ENCODE measurements around the gene SAMD10. TPM values are rescaled to one million over a fixed set of nuclear protein-coding genes. Genes with fewer than 3 reads are reported as not detected.
A peak's percentile ranks its signal among the peaks of the same experiment; 100 is the strongest.
"Not testable (repeated sequence)": the region's sequence is repeated elsewhere in the genome, so short reads cannot be mapped to it uniquely, and the experiment has no call there.

SAMD10 gene
- total RNA-seq, 2 experiments from 2014 or later = 25.4 to 30.7 TPM

DNA sequence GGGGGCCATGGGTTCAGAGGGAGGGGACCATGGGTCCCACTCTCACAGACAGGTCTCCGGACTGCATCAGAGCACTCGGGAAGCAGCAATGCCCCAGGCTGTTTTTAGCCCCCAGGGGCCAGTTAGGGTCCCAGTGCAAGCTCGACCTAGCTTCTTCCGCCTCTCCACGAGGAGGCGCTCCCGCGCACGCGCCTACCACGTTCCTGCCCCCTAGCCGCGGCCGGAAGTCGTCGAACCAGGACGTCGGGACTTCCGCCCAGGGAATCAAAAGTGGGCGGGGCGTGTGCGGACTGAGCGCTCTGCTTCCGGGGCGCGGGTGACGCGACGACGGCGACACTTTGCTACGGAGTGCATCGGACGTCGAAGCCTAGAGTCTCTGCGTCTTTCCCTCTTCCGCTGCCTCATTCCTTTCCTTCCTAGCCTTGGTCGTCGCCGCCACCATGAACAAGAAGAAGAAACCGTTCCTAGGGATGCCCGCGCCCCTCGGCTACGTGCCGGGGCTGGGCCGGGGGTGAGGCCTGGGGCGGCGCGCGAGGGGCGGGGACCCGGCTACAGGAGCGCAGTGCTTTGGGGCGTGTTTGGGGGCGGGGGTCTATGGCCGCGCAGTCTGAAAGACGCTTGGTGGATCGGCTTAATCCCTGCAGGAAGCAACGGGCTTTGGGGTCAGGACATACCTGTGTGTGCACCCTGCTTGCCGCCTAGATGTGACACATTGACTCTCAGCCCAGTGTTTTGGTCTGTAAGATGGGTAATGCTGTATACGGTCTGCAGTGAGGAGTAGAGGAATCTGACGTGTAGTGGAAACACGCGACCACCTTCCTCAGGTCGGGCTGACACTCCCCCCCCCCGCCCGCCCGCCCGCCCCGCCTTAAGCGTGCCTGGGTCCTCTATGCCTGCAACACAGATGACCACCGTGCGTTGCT, 1.6 kb upstream of the SAMD10 start, which contains the start of gene PRPF6:
PRPF6 (plus strand) TSS at position 327 of the 923 bp plus-strand sequence; CDS start at position 441, 114 bp downstream.
- intact Hi-C loops (cut with DNase I, micrococcal nuclease) = loop anchor here (1.0 to 5.0 kb wide), 17 partner anchors 25 to 461 kb away; partner anchors contain the start of genes TPD52L2 (in 2 of the 2), UCKL1 (in 2 of the 2), ARFRP1 (in 1 of the 2) and GMEB2 (in 1 of the 2)
- H3K27me3 Mint-ChIP-seq = no peaks in the 10 kb centered on the region
- H3K4me1 Mint-ChIP-seq = peaks cover 59% of the 10 kb centered on the region
- ATAC-seq = peak; percentile 47
- peaks cover 45% of the 10 kb centered on the region for H3K36me3 Mint-ChIP-seq (ENCODE audit: low read depth)
- peak within 1 kb of the TSS; percentile 98 for H3K27ac Mint-ChIP-seq
- H3K9me3 Mint-ChIP-seq (ENCODE audit: low read depth) = no peaks in the 10 kb centered on the region
- peak; percentile 98 for DNase-seq
- ChIA-PET CTCF (interaction anchor here (0.7 to 2.5 kb wide), 21 partner anchors 10 to 305 kb away, joined by 3 to 32 read pairs (median 3); partner anchors contain the start of genes DNAJC5, OPRL1, RGS19 and TCEA2), POLR2A (interaction anchor here (0.6 to 1.3 kb wide), 5 partner anchors 13 to 354 kb away, joined by 3 to 6 read pairs (median 4); partner anchors contain the start of genes GMEB2 and UCKL1)
- peak within 1 kb of the TSS; percentile 97 for H3K4me3 Mint-ChIP-seq

DNA sequence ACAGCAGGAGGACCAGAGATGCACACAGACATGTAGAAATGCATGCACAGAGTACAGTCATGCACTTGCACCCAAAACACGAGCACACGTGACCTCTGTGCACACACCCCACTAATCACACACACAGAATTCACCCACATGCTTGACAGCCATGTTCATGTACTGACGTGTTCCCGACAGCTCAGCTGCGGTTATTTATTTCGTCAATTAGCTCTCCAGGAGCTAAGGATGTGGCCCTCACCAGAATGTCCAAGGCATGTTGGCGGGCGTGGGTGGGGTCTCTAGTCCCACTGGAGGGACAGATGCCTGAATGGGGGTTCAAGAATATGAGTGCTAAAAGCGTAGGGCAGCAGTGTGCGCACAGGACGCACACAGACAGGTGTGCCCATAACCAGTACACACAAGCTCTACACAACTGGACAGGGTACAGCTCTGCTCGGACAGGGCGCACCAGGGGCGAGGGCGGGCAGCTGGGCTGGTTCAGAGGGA, 919 bp upstream of the SAMD10 start:
- peak overlapping the region; percentile 97 for H3K4me3 Mint-ChIP-seq
- ATAC-seq = peak; percentile 47
- peaks cover 61% of the 10 kb centered on the region for H3K4me1 Mint-ChIP-seq
- no peaks in the 10 kb centered on the region for H3K27me3 Mint-ChIP-seq
- intact Hi-C loops (cut with DNase I, micrococcal nuclease) = loop anchor here (1.0 to 5.0 kb wide), 10 partner anchors 24 to 442 kb away; partner anchors contain the start of genes UCKL1 (in 2 of the 2), ARFRP1 (in 1 of the 2), GMEB2 (in 1 of the 2) and PCMTD2 (in 1 of the 2)
- H3K9me3 Mint-ChIP-seq (ENCODE audit: low read depth) = no peaks in the 10 kb centered on the region
- H3K36me3 Mint-ChIP-seq (ENCODE audit: low read depth) = peaks cover 40% of the 10 kb centered on the region
- peak overlapping the region; percentile 98 for H3K27ac Mint-ChIP-seq
- CTCF ChIA-PET = interaction anchor here (0.7 to 2.5 kb wide), 17 partner anchors 11 to 305 kb away, joined by 3 to 32 read pairs (median 4); partner anchors contain the start of genes DNAJC5, OPRL1, RGS19 and TCEA2
- POLR2A ChIA-PET = interaction anchor here (0.6 to 1.3 kb wide), 5 partner anchors 12 to 353 kb away, joined by 3 to 6 read pairs (median 4); partner anchors contain the start of genes GMEB2 and UCKL1
- DNase-seq = peak; percentile 70

DNA sequence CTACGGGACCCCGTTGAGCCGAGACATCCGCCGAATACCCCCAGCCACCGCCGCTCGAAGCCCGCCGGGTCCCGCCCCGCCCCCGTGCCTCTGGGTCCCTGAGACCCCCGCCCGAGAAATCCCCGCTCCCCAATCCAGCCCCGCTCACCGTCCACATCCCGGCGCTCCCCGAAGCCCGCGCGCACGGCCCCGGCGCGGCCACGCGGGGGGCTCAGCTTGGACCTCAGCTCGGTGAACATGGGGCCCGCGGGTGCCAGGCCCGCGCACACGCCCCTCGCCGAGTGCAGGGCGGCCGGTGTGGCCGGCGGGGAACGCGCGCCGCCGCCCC, 249 bp downstream of the SAMD10 start:
- ATAC-seq (no peak), DNase-seq (no peak)
- CTCF ChIA-PET = interaction anchor here (0.5 to 2.5 kb wide), 9 partner anchors 12 to 142 kb away, joined by 3 to 32 read pairs (median 4); partner anchors contain the start of genes DNAJC5 and UCKL1
- Mint-ChIP-seq H3K36me3 (ENCODE audit: low read depth) (peaks cover 37% of the 10 kb centered on the region), H3K9me3 (ENCODE audit: low read depth) (no peaks in the 10 kb centered on the region), H3K27me3 (no peaks in the 10 kb centered on the region), H3K27ac (peak overlapping the region; percentile 86), H3K4me1 (peaks cover 62% of the 10 kb centered on the region), H3K4me3 (peak overlapping the region; percentile 78)
- POLR2A ChIA-PET = interaction anchor here (0.6 kb wide), 1 partner anchor 40 kb away, joined by 9 read pairs; no protein-coding TSS in a partner anchor
- intact Hi-C loops (cut with DNase I, micrococcal nuclease) = loop anchor here (2.0 to 10.0 kb wide), 3 partner anchors 244 to 764 kb away; partner anchors contain the start of genes LIME1 (in 1 of the 2), SLC2A4RG (in 1 of the 2) and YTHDF1 (in 1 of the 2)

DNA sequence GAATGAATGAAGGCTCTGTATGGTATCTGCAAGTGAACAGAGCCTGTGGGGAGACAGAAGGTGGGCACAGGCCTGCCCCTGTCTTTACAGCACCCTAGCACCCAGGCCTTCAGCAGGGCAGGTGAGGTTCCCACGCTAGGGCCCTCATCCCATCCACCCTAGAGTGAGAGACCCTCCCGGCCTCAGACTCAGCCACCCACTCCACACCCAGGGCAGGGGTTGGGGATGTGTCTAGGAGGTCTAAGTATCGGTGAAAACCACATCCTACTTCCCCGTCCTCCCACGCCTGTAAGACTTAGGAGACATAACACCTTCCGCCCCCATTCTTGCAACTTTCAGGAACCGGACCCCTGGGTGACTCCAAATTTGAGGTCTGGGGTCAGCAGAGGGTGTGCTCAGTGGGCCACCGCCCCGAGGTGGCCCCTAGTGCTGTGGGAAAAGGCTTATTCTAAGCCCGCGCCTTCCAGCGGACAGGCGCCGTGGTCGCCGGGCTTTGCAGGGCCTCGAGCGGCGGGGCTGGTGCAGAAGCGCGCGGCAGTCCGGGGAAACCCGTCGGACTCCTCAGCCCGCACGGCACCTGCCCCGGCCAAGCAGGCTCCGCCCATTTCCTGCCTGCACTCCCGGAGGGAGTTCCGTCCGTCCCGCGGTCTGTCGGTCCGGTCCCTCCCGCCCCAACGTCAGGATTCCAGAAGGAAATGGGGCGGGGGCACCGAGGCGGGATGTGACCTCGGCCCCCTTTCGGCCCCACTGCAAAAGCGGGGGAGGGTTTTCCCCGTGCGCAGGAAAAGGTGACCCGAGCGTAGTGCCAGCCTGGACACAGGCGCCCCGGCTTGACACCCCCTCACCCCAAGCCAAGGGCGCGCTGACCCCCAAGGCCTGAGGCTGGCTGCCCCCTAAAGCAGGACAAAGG, 868 bp downstream of the SAMD10 start:
- peak overlapping the region; percentile 86 for H3K27ac Mint-ChIP-seq
- intact Hi-C loops (cut with DNase I, micrococcal nuclease) = loop anchor here (2.0 to 10.0 kb wide), 3 partner anchors 244 to 764 kb away; partner anchors contain the start of genes LIME1 (in 1 of the 2), SLC2A4RG (in 1 of the 2) and YTHDF1 (in 1 of the 2)
- peak; percentile 85 for DNase-seq
- H3K36me3 Mint-ChIP-seq (ENCODE audit: low read depth) = peaks cover 39% of the 10 kb centered on the region
- ATAC-seq = peak; percentile 11
- H3K4me1 Mint-ChIP-seq = peaks cover 65% of the 10 kb centered on the region
- H3K27me3 Mint-ChIP-seq = no peaks in the 10 kb centered on the region
- CTCF ChIA-PET = interaction anchor here (0.5 to 2.5 kb wide), 8 partner anchors 12 to 100 kb away, joined by 3 to 32 read pairs (median 4); partner anchors contain the start of genes DNAJC5 and UCKL1
- peak overlapping the region; percentile 78 for H3K4me3 Mint-ChIP-seq
- no peaks in the 10 kb centered on the region for H3K9me3 Mint-ChIP-seq (ENCODE audit: low read depth)
- POLR2A ChIA-PET = interaction anchor here (0.6 kb wide), 1 partner anchor 41 kb away, joined by 9 read pairs; no protein-coding TSS in a partner anchor

DNA sequence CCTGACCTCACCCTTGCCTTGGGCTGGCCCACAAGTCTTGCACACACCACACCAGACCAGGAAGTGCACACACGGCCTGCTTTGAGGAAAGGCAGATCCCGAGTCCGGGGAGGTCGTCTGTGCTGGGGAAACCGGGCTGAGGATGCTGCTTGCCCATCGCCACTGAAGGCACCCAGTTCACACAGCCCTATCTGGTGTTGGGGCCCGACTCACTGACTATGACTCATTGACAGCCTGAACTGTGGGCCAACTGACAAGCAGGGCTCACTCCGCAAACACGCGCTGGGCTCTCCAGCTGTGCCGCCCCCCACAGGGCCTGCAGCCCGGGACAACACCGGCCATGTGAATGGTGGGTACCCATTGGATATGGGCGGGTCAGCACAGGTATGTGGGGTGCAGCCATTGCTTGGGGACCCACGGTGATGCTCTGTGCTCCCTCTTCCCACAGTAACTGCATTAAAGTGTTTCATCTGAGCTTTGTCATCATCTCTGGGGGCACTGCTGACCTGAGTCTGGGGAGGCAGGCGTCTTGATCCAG, 1.6 kb downstream of the SAMD10 start:
- H3K27ac Mint-ChIP-seq = peak overlapping the region; percentile 86
- H3K9me3 Mint-ChIP-seq (ENCODE audit: low read depth) = no peaks in the 10 kb centered on the region
- no peaks in the 10 kb centered on the region for H3K27me3 Mint-ChIP-seq
- intact Hi-C loops (cut with DNase I, micrococcal nuclease) = loop anchor here (2.0 to 10.0 kb wide), 3 partner anchors 243 to 763 kb away; partner anchors contain the start of genes LIME1 (in 1 of the 2), SLC2A4RG (in 1 of the 2) and YTHDF1 (in 1 of the 2)
- ATAC-seq = peak; percentile 50
- peaks cover 61% of the 10 kb centered on the region for H3K4me1 Mint-ChIP-seq
- H3K36me3 Mint-ChIP-seq (ENCODE audit: low read depth) = peaks cover 35% of the 10 kb centered on the region
- DNase-seq = peak; percentile 83
- ChIA-PET CTCF (interaction anchor here (0.8 to 1.5 kb wide), 3 partner anchors 62 to 212 kb away, joined by 3 to 5 read pairs (median 3); no protein-coding TSS in a partner anchor), POLR2A (no interaction called here)
- peak overlapping the region; percentile 78 for H3K4me3 Mint-ChIP-seq

DNA sequence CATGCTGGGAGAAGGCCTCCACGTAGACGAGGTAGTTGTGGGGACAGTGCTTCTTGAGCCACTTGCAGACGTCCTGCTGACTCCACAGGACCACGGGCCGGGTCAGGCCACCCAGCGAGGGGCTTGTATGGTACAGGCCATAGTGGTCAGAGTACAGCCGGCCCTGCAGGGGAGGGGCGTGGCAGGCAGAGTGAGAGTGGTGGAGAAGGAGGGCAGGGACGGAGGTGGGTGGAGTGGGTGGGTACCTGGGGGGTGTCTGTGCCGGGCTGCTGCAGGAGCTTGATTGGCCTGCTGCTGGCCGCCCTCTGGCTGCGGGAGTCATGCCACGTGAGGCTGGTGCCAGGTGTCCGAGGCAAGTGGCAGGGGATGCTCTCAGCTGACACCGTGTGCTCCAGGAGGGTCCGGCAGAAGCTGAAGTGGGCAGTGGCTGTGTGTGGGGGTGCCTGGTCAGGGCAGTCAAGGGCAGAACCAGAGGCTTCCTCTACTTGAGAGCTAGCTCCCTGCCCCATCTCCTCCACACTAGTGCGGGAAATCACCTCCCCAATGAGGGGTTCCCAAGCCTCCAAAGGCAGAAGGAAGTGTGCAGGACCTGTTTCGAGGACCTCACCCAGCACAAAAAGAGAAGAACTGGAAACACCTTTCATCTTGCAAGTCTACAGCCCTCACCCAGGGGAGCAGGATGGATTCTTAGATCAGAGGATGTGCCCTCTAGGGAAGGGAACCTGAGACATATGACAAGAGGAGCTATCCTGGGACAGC, 2.3 kb downstream of the SAMD10 start:
- peaks cover 29% of the 10 kb centered on the region for H3K36me3 Mint-ChIP-seq (ENCODE audit: low read depth)
- POLR2A ChIA-PET = no interaction called here
- DNase-seq = no peak

DNA sequence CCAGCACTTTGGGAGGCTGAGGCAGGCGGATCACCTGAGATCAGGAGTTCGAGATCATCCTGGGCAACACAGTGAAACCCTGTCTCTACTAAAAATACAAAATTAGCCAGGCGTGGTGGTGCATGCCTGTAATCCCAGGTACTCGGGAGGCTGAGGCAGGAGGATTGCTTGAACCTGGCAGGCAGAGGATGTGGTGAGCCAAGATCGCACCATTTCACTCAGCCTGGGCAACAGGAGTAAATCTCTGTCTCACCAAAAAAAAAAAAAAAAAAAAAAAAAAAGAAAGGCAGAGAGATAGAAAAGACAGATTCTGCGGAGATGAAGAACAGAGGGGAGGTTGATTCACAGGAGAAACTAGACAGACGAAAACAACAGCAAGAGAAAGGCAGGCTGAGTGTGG, 2.9 kb downstream of the SAMD10 start:
- Mint-ChIP-seq H3K4me3 (peak overlapping the region; percentile 16), H3K36me3 (ENCODE audit: low read depth) (peaks cover 26% of the 10 kb centered on the region), H3K27ac (peak overlapping the region; percentile 35), H3K4me1 (peaks cover 52% of the 10 kb centered on the region)
- intact Hi-C loops (cut with DNase I, micrococcal nuclease) = loop anchor here (10.0 kb wide), 2 partner anchors 242 to 762 kb away; partner anchors contain the start of genes LIME1 (in 1 of the 2), SLC2A4RG (in 1 of the 2) and YTHDF1 (in 1 of the 2)
- H3K27me3 Mint-ChIP-seq; POLR2A ChIA-PET; ATAC-seq; H3K9me3 Mint-ChIP-seq (ENCODE audit: low read depth): not testable (repeated sequence)
- CTCF ChIA-PET = interaction anchor here (1.5 kb wide), 1 partner anchor 70 kb away, joined by 3 read pairs; no protein-coding TSS in a partner anchor
- DNase-seq = peak; percentile 48

More for the DNA sequence above, 2.3 kb downstream of the SAMD10 start:
- Mint-ChIP-seq H3K4me1 (peaks cover 56% of the 10 kb centered on the region), H3K9me3 (ENCODE audit: low read depth) (no peaks in the 10 kb centered on the region), H3K4me3 (peak overlapping the region; percentile 78), H3K27me3 (no peaks in the 10 kb centered on the region), H3K27ac (peak overlapping the region; percentile 86)
- intact Hi-C loops (cut with DNase I, micrococcal nuclease) = loop anchor here (10.0 kb wide), 2 partner anchors 242 to 762 kb away; partner anchors contain the start of genes LIME1 (in 1 of the 2), SLC2A4RG (in 1 of the 2) and YTHDF1 (in 1 of the 2)
- CTCF ChIA-PET = interaction anchor here (0.8 to 1.5 kb wide), 3 partner anchors 62 to 212 kb away, joined by 3 to 5 read pairs (median 3); no protein-coding TSS in a partner anchor
- ATAC-seq = peak; percentile 0

DNA sequence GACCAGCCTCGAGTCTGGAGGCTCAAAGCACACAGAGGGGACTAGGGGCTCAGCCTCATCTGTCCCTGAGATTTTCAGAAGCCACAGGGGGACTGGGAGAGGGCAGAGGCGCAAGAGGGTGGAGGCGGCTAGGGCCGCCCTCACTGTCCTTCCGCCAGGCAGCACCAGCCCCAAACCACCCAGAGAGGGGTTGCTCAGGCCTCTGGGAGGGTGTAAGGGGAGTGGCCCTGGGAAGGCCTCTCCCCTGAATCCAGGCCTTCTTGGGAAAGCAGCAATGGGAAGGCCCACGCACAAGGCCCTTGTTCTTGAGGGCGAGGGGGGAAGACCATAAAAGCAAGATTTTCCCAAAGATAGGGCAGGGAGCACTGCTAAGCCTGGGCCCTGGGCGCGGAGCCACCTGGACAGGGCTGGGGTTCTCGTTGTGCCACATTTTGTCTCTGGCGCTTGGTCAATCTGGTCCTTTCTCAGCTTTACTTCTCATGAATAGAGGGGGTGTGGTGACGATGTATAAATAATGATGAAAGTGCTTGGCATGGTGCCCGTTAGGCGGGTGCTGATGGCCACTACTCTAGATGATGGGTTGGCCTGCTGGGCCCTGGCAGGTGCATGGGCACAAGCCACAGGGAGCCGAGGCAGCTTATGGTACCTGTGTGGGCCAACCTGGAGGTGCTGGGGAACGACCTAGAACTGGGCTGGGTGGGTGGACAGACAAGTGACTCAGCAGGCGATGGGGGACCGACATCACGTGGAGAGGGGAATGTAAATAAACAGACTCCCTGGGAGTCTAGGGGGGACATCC, 4.8 kb downstream of the SAMD10 start:
- H3K9me3 Mint-ChIP-seq (ENCODE audit: low read depth) = no peaks in the 10 kb centered on the region
- no peak overlapping the region for H3K27ac Mint-ChIP-seq
- ChIA-PET POLR2A (interaction anchor here (1.1 kb wide), 1 partner anchor 73 kb away, joined by 3 read pairs; no protein-coding TSS in a partner anchor), CTCF (interaction anchor here (0.5 to 2.2 kb wide), 17 partner anchors 13 to 438 kb away, joined by 3 to 10 read pairs (median 4); partner anchors contain the start of genes PTK6, TPD52L2 and UCKL1)
- H3K36me3 Mint-ChIP-seq (ENCODE audit: low read depth) = peaks cover 24% of the 10 kb centered on the region
- peak; percentile 8 for DNase-seq
- no peaks in the 10 kb centered on the region for H3K27me3 Mint-ChIP-seq
- intact Hi-C loops (cut with DNase I, micrococcal nuclease) = loop anchor here (1.0 to 10.0 kb wide), 9 partner anchors 65 to 760 kb away; partner anchors contain the start of genes DNAJC5 (in 1 of the 2), LIME1 (in 1 of the 2), SLC2A4RG (in 1 of the 2) and YTHDF1 (in 1 of the 2)
- H3K4me3 Mint-ChIP-seq = no peak overlapping the region
- ATAC-seq = no peak
- H3K4me1 Mint-ChIP-seq = peaks cover 40% of the 10 kb centered on the region

All from activated CD4-positive, alpha-beta T cell treated with anti-CD3 and anti-CD28 coated beads for 36 hours (primary cell).